Ureter (tissue), 1 donor: Measurements from ENCODE around the gene LHX3. TPM values are rescaled to one million over a fixed set of nuclear protein-coding genes. Genes with fewer than 3 reads are reported as not detected.

Experiments used
- DNase-seq: peaks from one replicate; pipeline ENCODE4 v3.0.0-alpha.2; 2020; ENCODE audit warnings: low spot score
- total RNA-seq: library from RNA; stranded (reverse); gene quantifications from one replicate; pipeline ENCODE4 v1.2.4, GENCODE V29; 2023
- donor health status: DM: yes; HTN: yes; CAD: no.

The LHX3 gene
- total RNA-seq, 1 donor from 2014 or later = not detected

DNA sequence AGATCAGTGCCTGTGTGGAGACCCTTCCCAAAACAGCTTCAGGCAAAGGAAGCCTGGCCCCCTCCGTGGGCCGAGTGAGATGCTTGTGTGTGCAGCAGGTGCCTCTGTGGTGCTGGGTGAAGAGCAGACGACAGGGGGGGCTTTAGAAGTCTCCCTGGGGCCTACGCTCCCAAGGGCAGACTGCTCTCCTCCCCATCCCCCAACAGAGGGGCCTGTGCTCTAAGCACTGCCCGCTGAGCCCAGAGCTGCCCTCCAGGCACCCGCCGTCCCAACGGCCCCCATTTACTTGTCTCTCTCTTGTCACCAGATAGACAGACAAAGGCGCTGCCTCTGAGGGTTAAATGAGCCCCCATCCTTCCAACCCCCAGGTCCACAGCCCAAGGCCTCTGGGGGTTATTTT lies 2.7 kb upstream of the LHX3 start:
- DNase-seq = no peak

DNA sequence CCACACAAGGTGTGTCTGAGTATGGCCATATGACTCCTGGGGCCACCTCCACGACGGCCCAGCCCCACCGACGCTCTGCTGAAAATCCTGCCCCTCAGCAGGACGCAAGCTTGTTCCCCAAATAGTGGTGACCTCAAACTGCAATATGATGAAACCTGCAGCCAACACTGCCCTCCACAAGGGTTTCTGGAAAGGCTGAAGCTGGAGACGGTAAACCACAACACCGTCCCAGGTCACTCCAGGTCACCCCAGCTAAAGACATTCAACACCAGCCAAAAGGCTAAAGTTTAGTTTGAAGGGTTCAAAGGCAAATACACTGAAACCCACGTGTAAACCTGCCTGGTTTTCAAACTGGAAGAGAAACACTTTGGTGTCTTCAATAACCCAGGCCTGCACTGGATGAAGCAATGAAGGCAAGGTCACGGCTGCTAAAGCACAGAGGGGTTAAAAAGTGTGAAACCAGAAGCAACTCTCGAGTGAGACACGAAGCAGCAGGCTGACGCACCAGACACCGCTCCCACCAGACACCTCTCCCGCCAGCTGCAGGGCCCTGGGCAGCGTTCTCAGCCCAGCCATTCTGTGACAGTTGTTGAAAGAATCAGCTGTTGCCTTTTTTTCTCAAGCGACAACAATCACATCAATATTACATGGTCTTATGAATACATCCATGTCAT lies 1.8 kb upstream of the LHX3 start:
- no peak for DNase-seq

DNA sequence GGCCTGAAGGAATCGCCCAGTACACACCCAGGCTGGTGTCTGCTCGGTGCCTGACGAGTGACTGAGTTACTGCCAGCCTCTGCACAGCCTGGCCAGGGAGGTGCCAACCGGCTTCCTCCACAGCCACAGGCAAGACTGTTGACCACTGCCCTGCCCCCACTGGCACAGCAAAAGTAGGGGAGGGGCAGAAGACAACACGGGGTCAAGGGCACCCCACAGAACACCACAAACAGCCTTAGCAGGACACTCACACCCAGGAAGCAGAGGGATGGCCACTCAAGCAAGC lies 722 bp upstream of the LHX3 start:
- no peak for DNase-seq

DNA sequence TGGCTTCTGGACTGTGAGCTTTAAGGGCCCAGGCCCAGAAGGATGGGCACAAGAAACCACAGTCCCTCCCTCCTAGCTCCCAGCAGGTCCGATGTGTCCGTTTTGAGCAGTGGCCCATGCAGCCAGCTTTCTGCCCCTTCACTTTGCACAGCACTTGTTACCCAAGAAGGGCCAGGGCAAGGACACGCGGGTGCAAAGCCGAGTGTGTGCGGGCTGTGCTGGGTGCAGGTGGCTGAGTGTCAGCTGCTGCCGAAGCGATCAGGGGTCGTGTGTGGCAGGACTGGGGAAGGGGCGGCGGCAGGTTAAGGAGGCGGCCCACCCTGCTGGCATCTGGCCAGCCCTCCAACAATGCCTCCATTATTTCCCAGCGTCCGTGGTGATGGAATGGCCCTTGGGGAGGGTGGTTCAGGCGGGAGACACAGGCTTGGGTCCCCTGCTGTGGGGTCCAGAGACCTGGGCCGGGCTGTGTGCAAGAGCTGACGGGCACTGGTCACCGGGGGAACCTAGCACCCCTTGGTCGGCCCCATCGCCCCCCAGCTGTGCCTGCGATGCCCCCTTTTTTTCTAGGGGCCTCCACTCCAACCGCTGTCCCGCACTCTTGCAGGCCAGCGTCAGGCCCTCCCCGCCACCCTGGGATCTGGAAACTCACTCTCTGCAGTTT lies 653 bp downstream of the LHX3 start:
- no peak for DNase-seq

DNA sequence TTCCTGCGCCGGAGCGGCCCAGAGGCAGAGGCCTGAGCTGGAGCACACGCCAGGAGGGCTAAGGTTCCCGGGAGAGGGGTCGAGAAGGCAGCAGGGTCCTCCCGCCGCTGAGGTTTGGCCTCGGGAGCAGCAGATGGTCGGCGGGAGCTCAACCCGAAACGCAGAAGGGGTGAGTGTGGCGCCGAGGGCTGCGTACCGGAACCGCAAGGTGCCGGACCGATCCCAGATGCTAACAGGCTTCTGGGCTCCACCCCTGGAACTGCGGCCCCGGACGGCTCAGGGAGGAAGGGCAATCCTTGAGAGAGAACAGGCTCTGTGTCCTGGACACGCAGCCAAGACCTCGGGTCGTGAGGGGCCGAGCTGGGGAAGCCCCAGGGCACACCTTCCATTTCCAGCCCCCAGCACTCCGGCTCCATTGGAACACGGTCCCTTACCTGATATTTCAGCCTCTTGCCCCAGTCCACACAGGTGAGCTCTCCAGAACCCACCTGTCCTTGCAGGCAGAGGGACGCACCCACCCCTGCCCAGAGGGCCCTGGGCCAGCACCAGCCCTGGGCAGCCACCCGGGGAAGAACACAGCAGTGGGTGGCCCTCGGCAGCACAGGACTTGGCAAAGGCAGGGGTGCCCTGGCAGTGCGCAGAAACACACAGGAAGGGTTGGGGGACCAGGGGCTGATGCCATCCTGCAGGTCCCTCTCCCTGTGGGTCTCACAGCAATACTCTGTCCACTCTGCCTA lies 1.4 kb downstream of the LHX3 start:
- DNase-seq = no peak

DNA sequence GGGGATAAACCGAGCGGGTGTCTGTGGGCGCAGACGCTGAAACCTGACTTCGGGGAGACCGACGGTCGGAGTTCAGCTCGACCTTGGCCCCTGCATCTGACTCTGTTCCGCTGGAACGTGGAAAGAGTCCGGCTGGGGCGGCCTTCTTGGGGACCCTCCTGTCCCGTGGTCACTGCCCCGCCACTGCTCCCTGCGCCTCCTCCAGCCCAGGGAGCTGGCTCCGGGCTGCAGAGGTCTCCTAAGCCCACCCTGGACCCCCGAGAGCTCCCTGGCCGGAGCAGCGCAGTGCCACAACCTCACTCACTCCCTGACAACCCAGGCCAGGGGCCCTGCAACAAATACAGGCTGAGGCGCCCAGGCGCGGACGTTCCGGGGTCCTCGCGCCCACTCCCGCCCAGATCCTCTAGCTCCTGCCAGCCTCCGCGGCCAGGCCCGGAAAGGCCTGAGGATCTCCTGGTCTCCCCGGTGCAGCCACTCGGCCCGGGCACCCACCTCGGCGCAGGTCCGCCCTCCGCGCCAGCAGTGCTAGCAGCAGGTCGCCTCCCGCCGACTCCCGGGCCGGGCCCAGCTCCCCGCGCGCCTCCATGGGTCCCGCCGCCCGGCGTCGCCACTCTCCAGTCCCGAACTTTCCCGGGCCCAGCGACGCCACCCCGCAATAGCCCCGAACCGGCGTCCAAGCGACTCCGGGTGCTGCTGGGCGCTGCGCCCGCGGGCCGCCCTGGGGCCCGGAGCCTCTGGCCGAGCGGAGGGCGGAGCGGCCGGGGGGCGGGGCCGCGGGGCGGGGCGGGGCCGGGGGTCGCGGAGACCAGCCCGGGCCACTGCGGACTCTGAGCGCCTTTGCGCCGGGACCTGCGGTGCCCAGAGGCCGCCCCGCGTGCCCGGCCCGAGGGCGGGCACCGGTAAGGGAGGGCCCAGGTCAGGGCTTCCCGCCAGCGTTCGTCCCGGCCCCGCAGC lies 2.2 kb downstream of the LHX3 start:
- no peak for DNase-seq

DNA sequence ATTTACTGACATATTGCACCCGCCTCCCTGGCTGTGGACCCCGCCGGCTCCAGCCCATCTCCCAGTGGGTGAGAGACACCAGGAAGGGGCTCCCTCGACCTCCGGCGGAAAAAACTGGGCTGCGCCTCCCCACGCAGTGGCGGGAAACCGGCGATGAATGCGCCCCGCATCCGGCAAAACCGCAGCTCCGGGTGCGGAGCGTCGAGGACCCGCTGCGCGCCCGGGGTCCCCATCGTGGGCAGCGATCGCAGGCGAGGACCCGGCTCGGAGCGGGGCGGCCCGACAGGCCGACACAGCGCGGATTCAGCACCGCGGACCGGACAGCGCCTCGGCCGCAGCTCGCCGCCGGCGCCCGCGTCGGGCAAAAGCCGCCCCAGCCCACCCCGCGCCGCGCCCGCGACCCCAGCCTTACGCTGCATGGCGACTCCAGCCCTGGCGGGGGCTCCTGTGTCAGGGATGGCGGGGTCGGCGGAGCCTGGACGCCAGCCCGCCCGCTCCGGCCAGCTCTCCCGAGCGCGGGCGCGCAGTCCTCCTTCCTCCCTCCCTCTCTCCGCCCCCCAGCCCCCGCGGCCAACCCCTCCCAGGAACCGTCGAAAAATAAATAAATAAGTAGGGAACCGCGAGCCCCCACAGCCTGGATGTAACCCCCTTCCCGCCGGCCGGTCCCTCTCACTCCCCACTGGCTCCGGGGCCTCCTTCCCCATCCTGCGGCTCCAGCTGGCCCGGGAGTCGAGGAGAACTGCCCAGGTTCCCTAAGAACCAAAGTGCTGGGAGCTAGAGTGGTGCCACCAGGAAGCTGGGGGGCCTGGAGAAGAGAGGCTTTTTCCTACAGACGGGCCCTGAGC lies 3.1 kb downstream of the LHX3 start:
- no peak for DNase-seq

DNA sequence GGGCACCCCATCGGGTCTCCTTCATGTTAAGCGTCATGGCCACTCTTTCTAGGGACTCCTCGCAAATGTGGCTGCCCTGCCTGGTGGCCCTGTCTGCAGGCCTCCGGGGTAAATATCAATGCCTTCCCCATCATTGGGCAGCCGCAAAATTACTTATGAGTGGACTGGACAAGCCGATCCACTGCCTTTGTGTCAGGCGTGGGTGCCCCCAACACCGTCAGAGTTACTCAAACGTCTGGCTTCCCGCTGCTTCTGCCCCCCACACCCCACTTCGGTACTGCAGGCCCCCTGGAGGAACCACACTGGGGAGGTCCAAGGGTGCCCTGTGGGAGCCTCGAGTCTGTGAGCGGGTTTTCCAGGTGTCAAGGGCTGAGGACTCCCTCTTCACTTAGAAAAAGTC lies 3.8 kb downstream of the LHX3 start:
- DNase-seq = no peak

DNA sequence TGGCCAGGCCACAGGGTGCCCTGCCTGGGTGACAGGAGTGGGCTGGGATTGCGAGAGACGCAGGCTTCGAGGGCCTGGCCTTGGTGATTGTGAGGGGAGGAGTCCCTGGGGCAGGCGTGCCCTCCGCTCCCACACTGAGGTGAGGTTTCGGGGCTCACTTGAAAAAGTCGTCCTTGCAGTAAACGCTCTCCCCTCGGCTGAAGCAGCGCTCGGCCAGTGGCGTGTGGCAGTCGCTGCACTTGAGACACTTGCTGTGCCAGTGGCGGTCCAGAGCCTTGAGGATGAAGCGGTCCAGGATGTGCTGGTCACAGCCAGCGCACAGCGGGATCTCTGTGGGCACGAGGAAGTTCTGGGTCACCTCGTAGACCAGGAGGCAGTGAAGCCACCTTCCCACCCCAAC lies 4.5 kb downstream of the LHX3 start:
- DNase-seq = no peak

DNA sequence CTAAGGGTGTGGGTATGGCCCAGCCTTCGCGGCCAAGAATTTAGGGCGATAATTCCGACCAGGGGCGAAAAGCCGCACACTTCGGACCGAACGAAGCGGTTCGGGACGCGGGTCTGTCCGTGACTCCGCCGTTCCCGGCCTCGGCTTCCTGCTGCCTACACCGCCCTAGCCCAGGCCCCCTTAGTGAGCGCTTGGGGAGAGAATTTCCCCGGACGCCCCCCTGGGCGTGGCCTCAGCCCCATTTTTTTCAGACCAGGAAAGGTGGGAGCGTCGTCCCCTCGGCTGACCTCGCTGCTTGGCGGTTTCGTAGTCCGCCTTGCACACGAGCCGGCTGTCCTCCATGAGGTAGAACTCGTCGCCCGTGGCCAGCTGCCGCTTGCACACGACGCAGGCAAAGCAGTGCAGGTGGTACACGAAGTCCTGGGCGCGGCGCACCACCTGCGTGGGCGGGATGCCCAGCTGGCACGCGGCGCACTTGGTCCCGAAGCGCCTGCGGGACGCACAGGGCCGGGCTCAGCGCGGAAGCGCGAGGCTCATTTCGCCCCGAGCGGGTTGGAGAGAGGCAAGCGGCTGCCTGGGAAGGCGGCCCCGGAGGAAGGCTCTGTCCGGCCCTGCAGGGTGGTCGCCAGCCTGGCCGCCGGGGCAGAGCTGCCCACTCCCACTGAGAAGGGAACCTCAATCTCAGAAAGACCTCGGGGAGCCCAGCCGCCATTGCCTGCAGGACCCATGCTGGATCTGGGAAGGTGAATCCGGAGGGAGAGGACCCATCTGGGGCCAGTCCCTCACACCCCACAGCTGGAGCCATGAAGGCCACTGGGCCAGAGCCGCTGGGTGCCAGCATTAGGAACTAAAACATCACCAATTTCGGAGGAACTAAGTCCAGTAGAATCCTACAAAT lies 5.3 kb downstream of the LHX3 start:
- no peak for DNase-seq

DNA sequence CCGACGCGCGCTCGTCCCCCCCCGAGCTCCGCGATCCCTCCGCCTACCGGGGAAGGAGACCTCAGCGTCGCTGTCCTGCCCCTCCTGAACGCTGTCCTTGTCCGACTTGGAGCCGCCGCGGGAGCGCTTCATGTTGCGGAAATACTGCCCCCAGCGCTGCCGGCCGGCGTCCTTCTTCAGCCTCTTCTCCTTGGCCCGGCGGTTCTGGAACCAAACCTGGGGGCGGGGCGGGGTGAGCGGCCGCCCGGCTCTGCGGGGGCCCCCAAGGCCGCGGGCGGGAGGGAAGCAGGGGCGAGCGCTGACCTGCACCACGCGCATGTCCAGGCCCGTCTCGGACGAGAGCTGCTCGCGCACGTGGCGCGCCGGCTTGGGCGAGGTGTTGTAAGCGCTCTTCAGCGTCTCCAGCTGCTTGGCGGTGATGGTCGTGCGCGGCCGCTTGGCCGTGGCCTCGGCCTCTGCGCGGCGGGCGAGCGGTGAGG lies 6.3 kb downstream of the LHX3 start:
- DNase-seq = no peak

DNA sequence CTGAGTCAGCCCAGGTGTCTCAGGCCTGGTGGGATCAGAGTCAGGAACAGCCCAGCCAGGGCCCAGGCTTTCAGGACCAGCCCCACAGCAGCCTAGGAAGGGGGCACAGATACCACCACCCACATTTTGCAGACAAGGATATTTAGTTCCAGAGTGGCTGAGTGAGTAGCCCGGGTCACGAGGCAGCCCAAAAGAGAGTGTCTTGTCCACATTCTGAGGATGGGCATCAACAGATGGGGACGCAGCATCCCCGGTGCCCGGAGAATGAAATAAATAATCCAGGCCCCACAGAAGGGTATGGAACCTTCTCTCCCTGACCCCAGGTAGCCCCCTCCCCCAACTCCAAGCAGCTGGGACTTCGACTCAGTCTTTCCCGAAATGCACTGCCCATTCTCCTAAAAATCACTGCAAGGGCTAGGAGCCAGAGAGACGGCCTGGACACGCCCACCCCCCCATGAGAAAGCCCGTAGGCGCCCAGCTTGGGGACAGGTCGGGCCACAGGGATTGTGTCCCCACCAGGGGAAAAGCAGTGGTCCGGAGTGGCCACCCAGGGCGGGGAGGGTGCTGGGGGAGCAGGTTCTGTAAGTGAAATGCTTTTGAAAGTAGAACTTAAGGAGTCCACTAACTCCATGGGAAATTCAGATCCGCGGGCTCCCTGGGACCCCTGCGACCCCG lies 6.9 kb downstream of the LHX3 start:
- DNase-seq = no peak

DNA sequence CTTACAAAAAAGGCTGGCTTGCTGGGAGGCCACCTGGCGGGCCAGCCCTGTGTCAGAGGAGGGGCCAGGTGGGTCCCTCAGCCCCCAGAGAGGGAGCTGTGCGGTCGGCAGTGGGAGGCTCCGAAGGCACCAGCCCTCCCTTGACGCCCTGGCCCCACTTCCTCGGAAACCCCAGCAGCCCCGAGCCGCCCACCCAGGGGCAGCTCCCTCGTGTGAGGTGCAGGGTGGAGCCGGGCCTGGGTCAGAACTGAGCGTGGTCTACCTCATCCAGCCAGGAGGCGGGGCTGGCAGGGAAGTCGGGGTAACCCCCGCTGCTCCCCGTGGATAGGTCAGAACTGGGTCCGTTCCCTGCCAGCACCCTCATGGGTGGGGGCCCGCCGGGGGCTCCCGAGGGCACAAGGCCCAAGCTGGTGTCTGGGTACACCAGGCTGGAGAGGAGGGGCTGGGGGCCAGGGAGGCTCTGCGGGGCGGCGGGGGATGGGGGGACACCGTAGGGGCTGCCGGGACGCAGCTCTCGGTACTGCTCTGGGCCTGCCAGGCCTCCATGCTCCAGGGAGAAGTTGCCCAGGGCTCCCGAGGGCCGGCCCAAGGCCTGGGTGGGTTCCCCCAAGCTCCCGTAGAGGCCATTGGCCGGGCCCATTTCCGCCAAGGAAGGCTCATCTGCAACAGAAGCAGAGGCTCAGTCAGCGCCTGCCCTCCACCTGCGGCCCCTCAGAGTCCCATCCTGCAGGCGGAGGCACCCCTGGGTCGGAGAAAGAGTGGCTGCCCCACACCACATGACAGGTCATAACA lies 7.6 kb downstream of the LHX3 start:
- no peak for DNase-seq

DNA sequence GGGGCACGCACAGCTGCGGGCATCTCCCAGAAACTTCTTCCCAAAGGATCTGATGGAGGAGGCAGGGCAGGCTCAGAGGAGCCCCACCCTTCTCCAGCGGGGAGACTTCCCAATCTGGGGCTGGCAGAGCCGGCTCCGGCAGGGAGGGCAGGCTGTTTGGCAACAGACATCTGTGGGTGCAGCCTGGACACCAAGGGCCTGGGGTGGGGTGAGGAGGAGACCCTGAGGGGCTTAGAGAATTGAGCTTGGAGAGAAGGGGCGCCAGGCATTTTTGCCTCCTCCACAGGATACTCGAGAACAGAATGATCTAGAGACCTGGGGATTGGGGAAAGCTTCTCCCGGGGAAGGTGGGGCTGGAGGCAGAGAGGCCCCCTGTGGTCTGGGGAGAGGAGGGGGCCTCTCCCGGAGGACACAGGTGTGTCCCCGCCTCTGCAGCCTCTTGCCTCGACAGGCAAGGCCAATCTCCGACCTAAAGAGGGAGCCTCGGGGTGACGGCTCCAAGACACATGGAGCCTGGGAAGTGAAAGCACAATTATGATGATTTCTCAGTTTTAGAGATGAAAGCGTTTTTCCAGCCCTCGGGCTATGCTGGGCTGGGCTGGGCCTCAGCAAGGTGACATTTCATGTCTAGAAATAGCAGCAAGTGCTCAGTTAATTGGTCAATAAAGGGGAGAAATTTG lies 8.4 kb downstream of the LHX3 start:
- DNase-seq = no peak

DNA sequence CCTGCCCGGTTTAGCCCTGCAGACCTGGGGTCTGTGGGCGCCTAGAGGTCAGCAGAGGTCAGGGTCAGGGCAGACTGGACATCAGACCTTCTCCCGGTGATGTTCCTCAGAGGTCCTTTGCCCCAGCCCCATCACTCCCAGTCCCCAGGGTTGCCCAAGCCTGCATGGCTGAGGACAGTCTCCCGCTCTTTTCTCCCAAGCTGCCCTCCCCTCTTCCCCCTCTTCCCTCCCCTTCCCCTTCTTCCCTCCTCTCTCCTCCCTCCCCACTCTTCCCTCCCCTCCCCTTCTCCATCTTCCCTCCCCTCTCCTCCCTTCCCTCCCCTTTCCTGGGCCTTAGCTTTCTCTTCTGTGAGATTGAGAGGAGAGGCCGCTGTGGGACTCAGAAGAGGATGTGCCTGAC lies 10.4 kb downstream of the LHX3 start:
- DNase-seq = no peak

DNA sequence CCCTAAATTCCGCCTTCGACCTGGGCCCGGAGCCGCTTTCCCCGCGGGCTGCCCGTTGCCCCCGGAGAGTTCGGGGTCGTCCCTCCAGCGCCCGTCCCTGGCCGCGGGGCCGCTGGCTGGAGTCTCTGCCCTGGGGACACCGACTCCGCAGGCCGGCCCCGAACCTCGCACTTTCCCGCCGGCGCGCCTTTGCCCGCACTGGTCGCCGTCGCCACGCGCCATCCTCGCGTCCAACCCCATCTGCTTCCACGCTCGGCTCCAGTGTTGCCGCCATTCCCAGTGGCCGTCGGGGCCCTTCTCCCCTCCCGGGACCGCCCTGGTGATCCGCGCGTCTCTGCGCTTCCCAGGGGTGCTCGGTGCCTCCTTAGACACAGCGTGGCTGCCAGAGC lies 11.0 kb downstream of the LHX3 start:
- DNase-seq = no peak

DNA sequence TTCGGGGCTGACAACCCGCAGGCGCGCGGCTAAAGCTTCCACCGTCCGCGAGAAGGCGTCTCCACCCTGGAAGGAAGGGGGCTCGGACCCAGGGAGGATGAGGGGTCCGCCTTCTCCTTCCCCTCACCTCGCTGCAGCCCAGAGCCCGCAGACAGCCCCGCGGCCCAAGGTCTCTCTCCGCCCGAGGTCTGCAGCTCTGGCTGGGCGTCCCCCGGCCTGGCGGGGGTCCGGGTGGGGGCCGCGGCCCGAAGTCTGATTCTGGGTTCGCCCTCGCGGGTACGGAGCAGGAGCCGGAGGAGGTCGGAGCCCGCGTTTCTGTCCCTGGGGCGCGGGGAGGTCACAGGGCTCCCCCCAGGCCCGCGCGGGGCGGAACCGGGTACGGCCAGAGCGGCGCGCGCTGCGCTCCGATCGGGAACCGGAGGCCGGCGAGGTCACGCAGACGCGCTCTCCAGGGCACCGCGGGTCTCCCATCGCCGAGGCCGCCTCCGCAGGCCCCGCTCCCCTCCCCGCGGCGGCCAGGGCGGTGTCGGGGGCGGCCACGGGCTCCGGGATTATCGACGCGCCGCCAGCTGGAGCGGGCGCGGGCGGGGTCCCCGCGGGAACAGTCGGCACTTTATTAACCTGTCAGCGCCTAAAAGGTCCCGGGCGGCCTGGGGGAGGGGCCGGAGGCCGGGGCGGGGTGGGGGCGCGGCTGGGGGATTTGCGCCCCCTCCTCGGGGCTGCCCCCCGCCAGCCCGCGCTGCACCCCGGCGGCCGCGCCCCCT lies 11.6 kb downstream of the LHX3 start:
- DNase-seq = no peak
